HepG2 (cell line): ENCODE measurements around the gene SKP1. TPM values are rescaled to one million over a fixed set of nuclear protein-coding genes. Genes with fewer than 3 reads are reported as not detected.
A peak's percentile ranks its signal among the peaks of the same experiment; 100 is the strongest.

Experiments used
- FOSL1 ChIP-seq: sonication (generic); formaldehyde crosslinking; IDR thresholded peaks from 2 replicates; pipeline ENCODE4 v1.9.0; 2021; ENCODE audit warnings: missing genetic modification reagents, borderline replicate concordance
- HOXA5 ChIP-seq: sonication (generic); formaldehyde crosslinking; IDR thresholded peaks from 2 replicates; pipeline ENCODE4 v1.4.0; 2020; ENCODE audit warnings: missing genetic modification reagents
- ISL2 ChIP-seq: sonication (generic); formaldehyde crosslinking; IDR thresholded peaks from 2 replicates; pipeline ENCODE4 v1.5.0; 2020; ENCODE audit warnings: missing genetic modification reagents
- MYPOP ChIP-seq: sonication (generic); formaldehyde crosslinking; IDR thresholded peaks from 2 replicates; pipeline ENCODE4 v1.8.1; 2023; ENCODE audit warnings: mild to moderate bottlenecking, moderate library complexity, missing genetic modification reagents
- NPAS2 ChIP-seq: sonication (generic); formaldehyde crosslinking; IDR thresholded peaks from 2 replicates; pipeline ENCODE4 v1.8.0; 2022; ENCODE audit warnings: mild to moderate bottlenecking, missing genetic modification reagents, borderline replicate concordance
- POGK ChIP-seq: sonication (generic); formaldehyde crosslinking; conservative IDR thresholded peaks from 2 replicates; pipeline ENCODE4 v1.8.0; 2022; ENCODE audit warnings: mild to moderate bottlenecking, moderate library complexity, missing genetic modification reagents
- TARDBP ChIP-seq: sonication (generic); formaldehyde crosslinking; IDR thresholded peaks from 2 replicates; pipeline ENCODE4 v1.8.0; 2022; ENCODE audit warnings: mild to moderate bottlenecking, missing genetic modification reagents
- THAP9 ChIP-seq: sonication (generic); formaldehyde crosslinking; IDR thresholded peaks from 2 replicates; pipeline ENCODE4; 2020; ENCODE audit warnings: missing genetic modification reagents, mild to moderate bottlenecking, borderline replicate concordance
- ZNF350 ChIP-seq: sonication (generic); formaldehyde crosslinking; IDR thresholded peaks from 2 replicates; pipeline ENCODE4 v1.4.0; 2020; ENCODE audit warnings: mild to moderate bottlenecking, low read depth, missing genetic modification reagents, borderline replicate concordance
- ZNF362 ChIP-seq: sonication (generic); formaldehyde crosslinking; IDR thresholded peaks from 2 replicates; pipeline ENCODE4 v1.4.0; 2020; ENCODE audit warnings: missing genetic modification reagents, mild to moderate bottlenecking, borderline replicate concordance
- ZNF569 ChIP-seq: sonication (generic); formaldehyde crosslinking; IDR thresholded peaks from 2 replicates; pipeline ENCODE4 v1.5.0; 2020; ENCODE audit warnings: mild to moderate bottlenecking, missing genetic modification reagents, moderate library complexity, borderline replicate concordance
- ZNF687 ChIP-seq: sonication (generic); formaldehyde crosslinking; IDR thresholded peaks from 2 replicates; pipeline ENCODE4 v1.5.1; 2020; ENCODE audit warnings: mild to moderate bottlenecking, missing genetic modification reagents, moderate library complexity
- ZNF770 ChIP-seq: sonication (generic); formaldehyde crosslinking; IDR thresholded peaks from 2 replicates; pipeline ENCODE4 v1.5.0; 2020; ENCODE audit warnings: mild to moderate bottlenecking, missing genetic modification reagents
- polyA plus RNA-seq, 8 experiments: library from polyadenylated mRNA; depleted of rRNA in 3 of 8; stranded (reverse) in 7 of 8; unstranded in 1 of 8; fragments of >200 nt; fragmentation: Illumina TruSeq in 4 of 8; extraction: Trizol in 4 of 8; gene quantifications; 2 replicates each; pipeline versions ENCODE4 v1.2.1 to v1.2.3, GENCODE V29; 2011 to 2016; ENCODE audit warnings: low read depth in 4 of 8, missing spikeins in 1 of 8, mixed read lengths in 1 of 8; ENCODE audit not compliant: insufficient read depth in 1 of 8
- total RNA-seq, 5 experiments: library from RNA; depleted of rRNA; stranded (reverse); fragments of >200 nt; fragmentation: Illumina TruSeq; extraction: Trizol; gene quantifications; 2 replicates each; pipeline ENCODE4 v1.2.3, GENCODE V29; 2016; ENCODE audit warnings: low read depth in 1 of 5

The SKP1 gene
- total and polyA plus RNA-seq, 2 of the 13 experiments (the other 11 are each of a cell fraction or from before 2014, with no cell fraction given), result 134 to 340 TPM

- TF ChIP-seq MYPOP (CRISPR knock-in tag) (peak; percentile 96), HOXA5 (0 out of 2 replicates have a peak, but pooled peaks have one; percentile 57), TARDBP (CRISPR knock-in tag) (peak; percentile 34), ZNF362 (CRISPR knock-in tag) (0 out of 2 replicates have a peak, but pooled peaks have one; percentile 44), ZNF687 (CRISPR knock-in tag) (peak; percentile 71), ZNF569 (CRISPR knock-in tag) (0 out of 2 replicates have a peak, but pooled peaks have one; percentile 77), ISL2 (CRISPR knock-in tag) (no peak; the same call in 1 of the 2 replicates), THAP9 (CRISPR knock-in tag) (peak; percentile 24; the same call in 1 of the 2 replicates), POGK (CRISPR knock-in tag) (0 out of 2 replicates have a peak, but pooled peaks have one; percentile 19), NPAS2 (CRISPR knock-in tag) (no peak), FOSL1 (CRISPR knock-in tag) (no peak), ZNF350 (CRISPR knock-in tag) (0 out of 2 replicates have a peak, but pooled peaks have one; percentile 6), ZNF770 (CRISPR knock-in tag) (0 out of 2 replicates have a peak, but pooled peaks have one; percentile 10)
Observed at GRCh38 chr5:134225780-134226440, 49.2 kb upstream of the SKP1 start, which contains the start of gene PPP2CA (continued).
